GM21619 (cell line): Measurements from ENCODE around the gene AKT3.
"Not testable (repeated sequence)": the region's sequence is repeated elsewhere in the genome, so short reads cannot be mapped to it uniquely, and the experiment has no call there.

Experiments
- ATAC-seq: cut with Tn5 transposase; IDR thresholded peaks from one replicate; pipeline ENCODE4 v1.9.1; 2021; ENCODE audit not compliant: unreplicated experiment

Gene AKT3

GRCh38 chr1:243842161-243842560 is 7.9 kb downstream of the AKT3 start:
- no peak for ATAC-seq

GRCh38 chr1:243841507-243841906 is 8.5 kb downstream of the AKT3 start:
- no peak for ATAC-seq

GRCh38 chr1:243837907-243838535 is 12.0 kb downstream of the AKT3 start:
- ATAC-seq = peak; percentile 85

GRCh38 chr1:243834130-243834529 is 15.9 kb downstream of the AKT3 start:
- ATAC-seq = no peak

- ATAC-seq = no peak
Observed at GRCh38 chr1:243831463-243831862, 18.6 kb downstream of the AKT3 start.

GRCh38 chr1:243827206-243827605 is 22.8 kb downstream of the AKT3 start:
- ATAC-seq = no peak

- ATAC-seq = not testable (repeated sequence)
Observed at GRCh38 chr1:243824907-243825306, 25.1 kb downstream of the AKT3 start.

GRCh38 chr1:243821177-243821680 is 28.8 kb downstream of the AKT3 start:
- ATAC-seq = no peak

GRCh38 chr1:243819438-243819839 is 30.6 kb downstream of the AKT3 start:
- no peak for ATAC-seq

- ATAC-seq = no peak
Observed at GRCh38 chr1:243818978-243819377, 31.1 kb downstream of the AKT3 start.

GRCh38 chr1:243814718-243815117 is 35.3 kb downstream of the AKT3 start:
- ATAC-seq = no peak

GRCh38 chr1:243807346-243807745 is 42.7 kb downstream of the AKT3 start:
- ATAC-seq = not testable (repeated sequence)

GRCh38 chr1:243806310-243806709 is 43.7 kb downstream of the AKT3 start:
- no peak for ATAC-seq

GRCh38 chr1:243802736-243803135 is 47.3 kb downstream of the AKT3 start:
- ATAC-seq = no peak

- ATAC-seq = no peak
Observed at GRCh38 chr1:243801378-243801777, 48.7 kb downstream of the AKT3 start.

- ATAC-seq = no peak
Observed at GRCh38 chr1:243799908-243800307, 50.1 kb downstream of the AKT3 start.

- no peak for ATAC-seq
Observed at GRCh38 chr1:243798726-243799125, 51.3 kb downstream of the AKT3 start.

- ATAC-seq = no peak
Observed at GRCh38 chr1:243796016-243796415, 54.0 kb downstream of the AKT3 start.

- peak; percentile 66 for ATAC-seq
Observed at GRCh38 chr1:243793298-243793697, 56.7 kb downstream of the AKT3 start.

- no peak for ATAC-seq
Observed at GRCh38 chr1:243792891-243793290, 57.2 kb downstream of the AKT3 start.

GRCh38 chr1:243792401-243792800 is 57.6 kb downstream of the AKT3 start:
- no peak for ATAC-seq

- ATAC-seq = no peak
Observed at GRCh38 chr1:243791586-243792267, 58.3 kb downstream of the AKT3 start.

GRCh38 chr1:243790404-243790803 is 59.6 kb downstream of the AKT3 start:
- ATAC-seq = no peak
